ENCODE measurements around the gene KCNH1.

KCNH1 gene

DNA sequence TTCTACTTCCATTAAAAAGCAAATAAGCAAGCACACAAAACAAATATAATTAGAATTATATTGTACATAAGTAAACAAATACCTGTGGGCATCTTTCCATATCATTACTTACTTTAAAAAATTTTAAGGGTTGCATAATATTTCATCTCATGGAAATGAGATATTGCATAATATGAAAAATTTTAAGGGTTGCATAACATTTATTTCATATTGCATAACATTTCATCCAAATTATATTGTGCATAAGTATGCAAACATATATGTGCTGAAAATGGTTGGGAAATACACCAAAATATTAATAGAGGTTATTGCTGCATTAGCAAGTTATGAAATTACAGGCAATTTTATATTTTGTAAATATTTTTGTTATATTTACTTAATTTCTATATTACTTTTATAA lies 213.7 kb downstream of the KCNH1 start:
- no peak for DNase-seq (ENCODE audit: low spot score)

GRCh38 chr1:210918893-210919292 lies 215.1 kb downstream of the KCNH1 start:
- DNase-seq (ENCODE audit: low spot score) = no peak

- DNase-seq (ENCODE audit: low spot score) = no peak
Measured at GRCh38 chr1:210917560-210918169, 216.3 kb downstream of the KCNH1 start.

DNA sequence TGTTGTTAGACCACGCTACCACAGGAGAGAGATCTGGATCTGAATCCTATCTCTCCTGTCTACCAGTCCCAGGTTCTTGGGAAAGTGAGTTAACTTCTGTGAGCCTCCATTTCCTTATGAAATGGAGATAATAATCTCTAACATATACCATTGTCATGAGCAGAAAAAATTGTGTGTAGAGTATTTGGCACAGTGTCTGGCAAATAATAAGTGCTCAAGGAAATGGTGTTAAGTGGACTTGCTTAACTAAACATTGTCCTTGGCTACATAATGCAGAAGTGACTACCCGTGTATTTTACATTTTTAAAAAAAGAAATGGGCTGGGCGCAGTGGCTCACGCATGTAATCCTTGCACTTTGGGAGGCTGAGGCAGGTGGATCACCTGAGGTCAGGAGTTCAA lies 217.4 kb downstream of the KCNH1 start:
- DNase-seq (ENCODE audit: low spot score) = no peak

DNA sequence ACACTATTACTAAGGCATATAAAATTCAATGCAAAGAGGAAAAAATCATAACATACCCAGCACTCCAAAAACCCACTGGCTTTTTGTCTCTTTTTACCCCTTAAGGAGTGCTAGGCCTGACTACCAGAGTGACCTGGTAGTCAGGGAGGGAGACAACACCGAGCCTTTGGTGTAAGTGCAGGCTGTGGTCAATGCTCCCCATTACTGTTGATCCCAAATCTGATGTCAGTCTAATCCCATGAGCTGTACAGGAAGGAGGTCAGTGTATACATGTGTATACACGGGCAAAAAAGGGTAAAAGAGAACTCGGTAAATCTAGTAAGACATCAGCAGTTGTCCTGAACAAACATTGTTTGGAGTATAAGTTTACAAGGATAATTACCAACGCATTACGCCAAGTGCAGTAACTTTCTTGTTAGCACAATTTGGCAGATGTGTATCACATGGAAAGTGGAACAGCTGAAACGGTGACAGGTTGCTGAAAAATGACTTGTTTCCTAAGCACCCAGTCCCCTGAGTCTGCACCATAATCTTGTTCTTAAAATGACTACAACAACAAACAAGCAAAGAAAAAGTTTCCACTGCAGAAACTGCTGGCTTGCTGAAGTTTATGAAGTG lies 217.9 kb downstream of the KCNH1 start:
- DNase-seq (ENCODE audit: low spot score) = no peak

DNA sequence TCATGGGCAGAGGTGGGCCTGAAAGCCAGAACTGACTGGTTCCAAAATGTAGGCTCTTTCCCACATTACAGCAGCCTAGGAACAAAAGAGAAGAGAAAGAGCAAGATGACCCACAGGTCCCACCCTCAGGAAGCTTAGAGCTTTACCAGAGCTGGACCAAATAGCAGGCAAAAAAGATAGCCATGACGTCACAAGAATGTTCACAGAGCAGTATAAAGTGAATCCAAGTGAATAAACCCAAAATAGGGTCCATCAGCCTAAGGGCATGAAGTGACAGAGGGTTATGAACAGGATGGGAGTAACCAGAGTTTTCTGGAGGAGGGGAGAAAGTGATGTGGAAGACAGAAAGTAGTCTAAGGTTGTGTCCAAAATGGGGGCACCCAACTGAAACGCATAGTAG lies 221.2 kb downstream of the KCNH1 start:
- no peak for DNase-seq (ENCODE audit: low spot score)

GRCh38 chr1:210910020-210910575 lies 223.8 kb downstream of the KCNH1 start:
- no peak for DNase-seq (ENCODE audit: low spot score)

DNA sequence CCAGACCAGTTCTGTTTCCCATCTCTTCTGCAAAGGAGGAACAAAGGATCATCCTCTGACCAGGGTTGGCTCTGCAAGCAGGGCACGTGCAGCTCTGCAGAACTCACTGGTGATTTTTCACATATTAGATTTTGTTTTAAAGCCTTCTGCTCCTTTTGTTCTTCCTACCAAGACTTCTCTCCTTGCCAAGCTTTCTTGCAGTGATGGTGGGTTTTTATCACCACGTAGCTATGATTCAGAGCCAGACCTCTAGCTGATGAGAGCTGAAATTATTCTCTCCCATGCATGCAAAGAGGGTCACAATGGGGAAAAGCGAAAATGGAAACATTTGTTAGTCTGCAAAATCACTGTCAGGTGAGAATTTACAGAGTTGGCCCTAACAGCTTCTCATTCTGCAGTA lies 225.2 kb downstream of the KCNH1 start:
- no peak for DNase-seq (ENCODE audit: low spot score)

- DNase-seq (ENCODE audit: low spot score) = no peak
Measured at GRCh38 chr1:210908257-210908656, 225.7 kb downstream of the KCNH1 start.

DNA sequence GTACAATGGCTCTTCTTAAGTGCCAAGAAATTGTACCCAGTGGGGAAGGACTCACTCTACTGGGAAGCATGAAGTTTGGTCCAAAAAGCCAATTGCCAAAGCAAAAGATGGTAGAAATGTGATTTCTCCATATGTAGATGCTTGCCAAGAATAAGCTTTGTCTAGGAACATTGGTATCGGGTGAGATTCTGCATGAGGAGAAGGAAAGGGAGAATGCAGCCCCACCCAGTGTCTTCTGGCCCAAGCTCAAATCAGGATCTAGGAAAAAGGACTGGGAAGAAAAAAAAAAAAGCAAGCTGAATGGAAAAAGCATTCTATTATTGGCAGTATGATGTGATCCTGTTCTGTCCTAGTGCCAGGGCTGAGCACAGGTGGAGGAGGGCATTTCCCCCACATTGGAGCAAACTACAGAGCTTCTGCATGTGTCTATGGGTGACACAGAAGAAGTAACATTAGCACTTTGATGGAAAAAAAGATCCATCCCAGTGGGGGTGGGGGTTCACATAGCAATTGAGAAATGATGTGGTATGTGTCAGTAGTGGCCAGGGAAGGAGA lies 226.6 kb downstream of the KCNH1 start:
- DNase-seq (ENCODE audit: low spot score) = no peak

GRCh38 chr1:210905944-210906453 lies 227.9 kb downstream of the KCNH1 start:
- no peak for DNase-seq (ENCODE audit: low spot score)

- no peak for DNase-seq (ENCODE audit: low spot score)
Measured at GRCh38 chr1:210905365-210905904, 228.5 kb downstream of the KCNH1 start.

DNA sequence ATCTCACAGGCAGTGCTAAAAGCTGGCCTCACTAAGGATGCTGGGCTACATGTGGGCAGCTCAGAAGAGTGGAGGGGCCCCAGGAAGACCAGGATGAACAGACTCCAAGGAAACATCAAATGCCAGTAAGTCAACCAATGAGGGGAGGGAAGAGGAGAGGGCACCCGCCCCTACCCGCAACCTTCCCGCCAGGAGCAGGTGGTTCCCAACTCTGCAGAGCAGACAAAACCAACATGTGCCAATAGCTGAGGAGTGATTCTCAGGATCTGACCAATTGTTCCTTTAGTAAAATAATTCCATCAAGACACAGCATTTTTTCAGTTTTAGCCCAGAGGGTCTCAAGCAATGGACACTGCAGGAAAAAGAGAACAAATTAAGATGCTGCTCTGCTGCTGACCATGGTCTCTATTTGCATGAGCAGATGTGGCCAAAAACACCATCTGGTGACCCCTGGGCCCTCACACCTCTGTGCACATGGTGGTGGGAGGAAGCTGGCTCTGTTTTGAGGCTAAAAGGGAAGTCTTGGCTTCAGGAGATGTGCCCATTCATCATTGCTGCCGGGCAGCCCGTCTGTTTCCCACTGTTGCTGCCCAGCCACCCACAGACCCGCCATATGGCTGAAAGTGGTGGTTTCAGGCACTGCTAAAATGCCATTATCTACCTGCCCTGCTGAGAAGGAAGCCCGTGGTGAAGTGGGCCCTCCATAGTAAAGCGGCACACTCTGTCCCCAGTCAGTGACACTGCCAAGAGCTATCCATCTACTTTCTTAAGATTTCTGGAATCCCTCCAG lies 231.8 kb downstream of the KCNH1 start:
- no peak for DNase-seq (ENCODE audit: low spot score)

- no peak for DNase-seq (ENCODE audit: low spot score)
Measured at GRCh38 chr1:210900820-210901219, 233.1 kb downstream of the KCNH1 start.

GRCh38 chr1:210900079-210900478 lies 233.9 kb downstream of the KCNH1 start:
- no peak for DNase-seq (ENCODE audit: low spot score)

DNA sequence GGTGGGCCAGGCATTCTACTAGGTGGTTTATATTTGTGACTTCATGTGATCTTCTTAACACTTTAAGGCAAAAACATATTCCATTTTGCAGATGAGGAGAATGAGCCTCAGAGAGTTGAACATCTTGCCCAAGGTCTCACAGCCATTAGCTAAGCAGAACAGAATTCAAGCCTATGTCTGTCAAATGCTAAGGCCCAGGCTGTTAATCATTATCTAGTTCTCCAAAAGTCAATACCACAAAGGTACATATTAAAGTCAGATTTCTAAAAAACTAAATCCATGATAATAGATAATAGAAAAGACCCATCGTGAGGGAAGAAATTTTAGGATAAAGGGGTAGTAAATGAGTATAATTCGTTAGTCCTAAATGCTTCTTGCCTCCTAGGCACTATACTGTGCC lies 234.3 kb downstream of the KCNH1 start:
- no peak for DNase-seq (ENCODE audit: low spot score)

DNA sequence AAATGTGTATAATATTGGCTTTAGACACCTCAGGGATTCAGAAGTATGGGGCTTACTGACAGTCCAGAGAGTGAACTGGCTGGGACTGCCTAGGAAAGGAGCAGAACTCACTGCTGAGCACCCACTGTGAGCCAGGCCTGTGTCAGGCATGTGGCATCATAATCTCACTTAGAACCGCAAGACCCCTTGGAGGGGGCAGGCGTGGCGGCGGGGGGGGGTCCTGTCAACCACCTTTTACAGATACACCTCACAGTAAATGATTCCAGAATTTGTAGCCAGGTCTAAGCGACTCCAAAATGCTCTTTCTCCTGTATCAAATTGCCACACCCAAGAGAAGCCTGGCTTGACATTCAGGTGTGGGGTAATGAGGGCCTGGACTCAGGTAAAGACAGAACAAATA lies 235.5 kb downstream of the KCNH1 start:
- DNase-seq (ENCODE audit: low spot score) = no peak

GRCh38 chr1:210883821-210884220 lies 250.1 kb downstream of the KCNH1 start:
- DNase-seq (ENCODE audit: low spot score) = no peak

DNA sequence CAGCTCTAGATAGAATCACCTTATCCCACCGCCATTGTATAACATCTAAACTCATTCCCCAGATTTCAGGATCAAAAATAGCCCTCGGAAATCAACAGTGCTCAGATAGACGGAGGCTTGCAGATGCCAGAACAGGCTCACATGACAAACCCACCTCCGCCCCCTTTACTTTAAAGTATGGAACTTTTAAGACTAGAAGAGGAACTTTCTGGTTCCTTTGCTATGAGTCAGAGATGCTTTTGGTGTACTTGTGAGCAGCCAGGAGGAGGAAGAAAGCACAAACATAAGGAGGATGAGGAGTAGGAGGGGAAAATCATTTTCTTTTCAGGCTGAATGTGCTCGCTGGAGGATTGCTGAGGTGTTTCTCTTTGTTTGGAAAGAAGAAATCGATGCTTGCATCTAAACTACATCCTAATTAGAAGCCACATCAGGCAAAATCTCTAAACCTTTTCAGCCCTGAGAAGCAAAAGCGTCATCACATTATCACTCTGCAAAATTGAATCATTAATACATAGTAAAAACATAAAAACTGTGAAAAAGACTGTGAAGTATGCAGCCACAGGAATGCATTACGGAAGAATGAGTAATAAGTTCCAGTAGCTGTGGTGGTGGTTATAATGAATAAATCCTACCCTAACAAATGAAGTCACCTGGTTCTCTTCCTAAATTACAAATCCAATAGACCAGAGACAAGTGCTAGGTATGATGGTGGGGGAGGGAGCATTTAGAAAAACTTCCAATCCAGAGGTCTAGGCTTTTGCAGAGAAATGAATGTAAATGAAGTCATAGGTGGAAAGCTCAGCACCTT lies 251.3 kb downstream of the KCNH1 start:
- DNase-seq (ENCODE audit: low spot score) = no peak

GRCh38 chr1:210878564-210878963 lies 255.4 kb downstream of the KCNH1 start:
- DNase-seq (ENCODE audit: low spot score) = no peak

- no peak for DNase-seq (ENCODE audit: low spot score)
Measured at GRCh38 chr1:210876275-210876674, 257.7 kb downstream of the KCNH1 start.

Data from CD4-positive, alpha-beta T cell treated with Interleukin-2 at 100 ng/mL for 4 hours (primary cell).